Stimulated activated CD8-positive, alpha-beta memory T cell treated with anti-CD3 and anti-CD28 coated beads, Interleukin-7, amount 100 ng/mL, for 1 hour (primary cell): ENCODE measurements around the gene LRRC53.

Experiments
- DNase-seq, 2 donors: peaks; one replicate each; pipeline ENCODE4 v3.0.0-alpha.2; 2020; ENCODE audit warnings: low read depth in 2 of 2

The LRRC53 gene

GRCh38 chr1:74512170-74512915, at the start of gene LRRC53:
LRRC53 (minus strand) TSS chr1:74512611; CDS start chr1:74483349, 29,262 bp downstream.
- no peak for DNase-seq

- DNase-seq: no peak
Measured at GRCh38 chr1:74549932-74550331, 37.5 kb upstream of the LRRC53 start.

- no peak for DNase-seq
Measured at GRCh38 chr1:74548961-74549750, 36.7 kb upstream of the LRRC53 start.

- DNase-seq: no peak
Measured at GRCh38 chr1:74545821-74546220, 33.4 kb upstream of the LRRC53 start.

- DNase-seq: no peak
Measured at GRCh38 chr1:74534241-74534640, 21.8 kb upstream of the LRRC53 start.

- no peak for DNase-seq
Measured at GRCh38 chr1:74531796-74532195, 19.4 kb upstream of the LRRC53 start.

- no peak for DNase-seq
Measured at GRCh38 chr1:74530892-74531291, 18.5 kb upstream of the LRRC53 start.

GRCh38 chr1:74528123-74528522, 15.7 kb upstream of the LRRC53 start:
- DNase-seq: no peak

- no peak for DNase-seq
Measured at GRCh38 chr1:74526708-74527107, 14.3 kb upstream of the LRRC53 start.

GRCh38 chr1:74523873-74524480, 11.6 kb upstream of the LRRC53 start:
- no peak for DNase-seq

GRCh38 chr1:74522148-74522547, 9.7 kb upstream of the LRRC53 start:
- no peak for DNase-seq

- DNase-seq: no peak
Measured at GRCh38 chr1:74517599-74518051, 5.2 kb upstream of the LRRC53 start.

- DNase-seq: no peak
Measured at GRCh38 chr1:74513411-74514300, 1.2 kb upstream of the LRRC53 start.

- DNase-seq: no peak
Measured at GRCh38 chr1:74508449-74508848, 4.0 kb downstream of the LRRC53 start.

GRCh38 chr1:74505928-74506710, 6.3 kb downstream of the LRRC53 start:
- DNase-seq: no peak

- DNase-seq: no peak
Measured at GRCh38 chr1:74504933-74505512, 7.4 kb downstream of the LRRC53 start.

GRCh38 chr1:74504125-74504932, 8.1 kb downstream of the LRRC53 start:
- DNase-seq: peak in 1 of 2 donors; percentile 1

GRCh38 chr1:74502858-74503257, 9.6 kb downstream of the LRRC53 start:
- no peak for DNase-seq

- no peak for DNase-seq
Measured at GRCh38 chr1:74502432-74502831, 10.0 kb downstream of the LRRC53 start.

- no peak for DNase-seq
Measured at GRCh38 chr1:74498901-74499300, 13.5 kb downstream of the LRRC53 start.
